ENCODE measurements around the gene EXT2. TPM values are rescaled to one million over a fixed set of nuclear protein-coding genes. Genes with fewer than 3 reads are reported as not detected.

The EXT2 gene
- total and polyA plus RNA-seq, 2 donors (not counting 1 experiment from before 2014, with no cell fraction given), result 114 to 177 TPM

GRCh38 chr11:44157019-44157418, 61.5 kb downstream of the EXT2 start:
- Histone ChIP-seq H3K9me3 (ENCODE audit: control insufficient read depth, insufficient read depth, low read depth, low read length) (no peaks in the 10 kb centered on the region), H3K4me3 (replicated peaks in 1 of 4; ENCODE audit: control extremely low read depth in 1 of 4, insufficient read depth in 1 of 4, low read depth in 3 of 4, low read length in 4 of 4) (no peak overlapping the region), H3K9ac (ENCODE audit: insufficient read depth, low read length) (no peak overlapping the region), H4K20me1 (ENCODE audit: control insufficient read depth, extremely low read depth, insufficient read depth, low read length) (no peaks in the 10 kb centered on the region), H3K36me3 (ENCODE audit: control insufficient read depth, insufficient read depth, low read length) (no peaks in the 10 kb centered on the region), H3K27ac (ENCODE audit: insufficient read depth, low read length) (no peak overlapping the region), H3K27me3 (ENCODE audit: control insufficient read depth, insufficient read depth, low read length) (no peaks in the 10 kb centered on the region), H2AFZ (ENCODE audit: low read length) (no peak overlapping the region), H3K4me2 (ENCODE audit: extremely low read depth, insufficient read depth, low read length) (no peak overlapping the region), H3K4me1 (ENCODE audit: control insufficient read depth, extremely low read depth, insufficient read depth, low read length) (no peaks in the 10 kb centered on the region), H3K79me2 (ENCODE audit: control insufficient read depth, insufficient read depth, low read length) (no peaks in the 10 kb centered on the region)
- TF ChIP-seq EZH2 (IDR thresholded peaks at IDR 0.05; ENCODE audit: low read length, missing control alignments), result no peak
- TF ChIP-seq CTCF (conservative IDR thresholded peaks at IDR 0.05 in 1 of 2, IDR thresholded peaks at IDR 0.05 in 1 of 2; ENCODE audit: low read depth in 1 of 2, low read length in 2 of 2), result no peak
- DNase-seq (ENCODE audit: low read depth in 2 of 2), result no peak

- Histone ChIP-seq H3K4me2 (ENCODE audit: extremely low read depth, insufficient read depth, low read length) (no peak overlapping the region), H3K79me2 (ENCODE audit: control insufficient read depth, insufficient read depth, low read length) (no peaks in the 10 kb centered on the region), H4K20me1 (ENCODE audit: control insufficient read depth, extremely low read depth, insufficient read depth, low read length) (no peaks in the 10 kb centered on the region), H3K9me3 (ENCODE audit: control insufficient read depth, insufficient read depth, low read depth, low read length) (no peaks in the 10 kb centered on the region), H3K4me1 (ENCODE audit: control insufficient read depth, extremely low read depth, insufficient read depth, low read length) (no peaks in the 10 kb centered on the region), H3K27ac (ENCODE audit: insufficient read depth, low read length) (no peak overlapping the region), H3K9ac (ENCODE audit: insufficient read depth, low read length) (no peak overlapping the region), H2AFZ (ENCODE audit: low read length) (no peak overlapping the region), H3K27me3 (ENCODE audit: control insufficient read depth, insufficient read depth, low read length) (no peaks in the 10 kb centered on the region), H3K4me3 (replicated peaks in 1 of 4; ENCODE audit: control extremely low read depth in 1 of 4, insufficient read depth in 1 of 4, low read depth in 3 of 4, low read length in 4 of 4) (no peak overlapping the region), H3K36me3 (ENCODE audit: control insufficient read depth, insufficient read depth, low read length) (no peaks in the 10 kb centered on the region)
- no peak for DNase-seq (ENCODE audit: low read depth in 2 of 2)
- TF ChIP-seq CTCF (conservative IDR thresholded peaks at IDR 0.05 in 1 of 2, IDR thresholded peaks at IDR 0.05 in 1 of 2; ENCODE audit: low read depth in 1 of 2, low read length in 2 of 2) (no peak), EZH2 (IDR thresholded peaks at IDR 0.05; ENCODE audit: low read length, missing control alignments) (no peak)
Measured at GRCh38 chr11:44158384-44158783, 62.9 kb downstream of the EXT2 start.

GRCh38 chr11:44159848-44160721, 64.6 kb downstream of the EXT2 start:
- H3K4me1 ChIP-seq (ENCODE audit: control insufficient read depth, extremely low read depth, insufficient read depth, low read length), result no peaks in the 10 kb centered on the region
- no peaks in the 10 kb centered on the region for H3K27me3 ChIP-seq (ENCODE audit: control insufficient read depth, insufficient read depth, low read length)
- no peaks in the 10 kb centered on the region for H3K9me3 ChIP-seq (ENCODE audit: control insufficient read depth, insufficient read depth, low read depth, low read length)
- H3K4me3 ChIP-seq (replicated peaks in 1 of 4; ENCODE audit: control extremely low read depth in 1 of 4, insufficient read depth in 1 of 4, low read depth in 3 of 4, low read length in 4 of 4), result no peak overlapping the region
- no peaks in the 10 kb centered on the region for H3K36me3 ChIP-seq (ENCODE audit: control insufficient read depth, insufficient read depth, low read length)
- no peak overlapping the region for H2AFZ ChIP-seq (ENCODE audit: low read length)
- H3K79me2 ChIP-seq (ENCODE audit: control insufficient read depth, insufficient read depth, low read length), result no peaks in the 10 kb centered on the region
- no peak overlapping the region for H3K27ac ChIP-seq (ENCODE audit: insufficient read depth, low read length)
- H3K4me2 ChIP-seq (ENCODE audit: extremely low read depth, insufficient read depth, low read length), result no peak overlapping the region
- no peak overlapping the region for H3K9ac ChIP-seq (ENCODE audit: insufficient read depth, low read length)
- DNase-seq (ENCODE audit: low read depth in 2 of 2), result no peak
- H4K20me1 ChIP-seq (ENCODE audit: control insufficient read depth, extremely low read depth, insufficient read depth, low read length), result no peaks in the 10 kb centered on the region
- TF ChIP-seq CTCF (conservative IDR thresholded peaks at IDR 0.05 in 1 of 2, IDR thresholded peaks at IDR 0.05 in 1 of 2; ENCODE audit: low read depth in 1 of 2, low read length in 2 of 2), result no peak
- no peak for TF ChIP-seq EZH2 (IDR thresholded peaks at IDR 0.05; ENCODE audit: low read length, missing control alignments)
